Occipital lobe (tissue), 2 donors: ENCODE data around the gene RBM4B. TPM values are rescaled to one million over a fixed set of nuclear protein-coding genes. Genes with fewer than 3 reads are reported as not detected.
"Not testable (repeated sequence)": the region's sequence is repeated elsewhere in the genome, so short reads cannot be mapped to it uniquely, and the experiment has no call there.

Experiments
- DNase-seq: peaks from one replicate; lab custom pipeline; 2025; lab: John Stamatoyannopoulos, UW
- total RNA-seq: library from RNA; depleted of rRNA; stranded (reverse); fragments of >200 nt; gene quantifications from one replicate; pipeline ENCODE4 v1.2.3, GENCODE V29; 2014

RBM4B gene, protein sequence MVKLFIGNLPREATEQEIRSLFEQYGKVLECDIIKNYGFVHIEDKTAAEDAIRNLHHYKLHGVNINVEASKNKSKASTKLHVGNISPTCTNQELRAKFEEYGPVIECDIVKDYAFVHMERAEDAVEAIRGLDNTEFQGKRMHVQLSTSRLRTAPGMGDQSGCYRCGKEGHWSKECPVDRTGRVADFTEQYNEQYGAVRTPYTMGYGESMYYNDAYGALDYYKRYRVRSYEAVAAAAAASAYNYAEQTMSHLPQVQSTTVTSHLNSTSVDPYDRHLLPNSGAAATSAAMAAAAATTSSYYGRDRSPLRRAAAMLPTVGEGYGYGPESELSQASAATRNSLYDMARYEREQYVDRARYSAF
- 94.5 TPM for total RNA-seq

DNA sequence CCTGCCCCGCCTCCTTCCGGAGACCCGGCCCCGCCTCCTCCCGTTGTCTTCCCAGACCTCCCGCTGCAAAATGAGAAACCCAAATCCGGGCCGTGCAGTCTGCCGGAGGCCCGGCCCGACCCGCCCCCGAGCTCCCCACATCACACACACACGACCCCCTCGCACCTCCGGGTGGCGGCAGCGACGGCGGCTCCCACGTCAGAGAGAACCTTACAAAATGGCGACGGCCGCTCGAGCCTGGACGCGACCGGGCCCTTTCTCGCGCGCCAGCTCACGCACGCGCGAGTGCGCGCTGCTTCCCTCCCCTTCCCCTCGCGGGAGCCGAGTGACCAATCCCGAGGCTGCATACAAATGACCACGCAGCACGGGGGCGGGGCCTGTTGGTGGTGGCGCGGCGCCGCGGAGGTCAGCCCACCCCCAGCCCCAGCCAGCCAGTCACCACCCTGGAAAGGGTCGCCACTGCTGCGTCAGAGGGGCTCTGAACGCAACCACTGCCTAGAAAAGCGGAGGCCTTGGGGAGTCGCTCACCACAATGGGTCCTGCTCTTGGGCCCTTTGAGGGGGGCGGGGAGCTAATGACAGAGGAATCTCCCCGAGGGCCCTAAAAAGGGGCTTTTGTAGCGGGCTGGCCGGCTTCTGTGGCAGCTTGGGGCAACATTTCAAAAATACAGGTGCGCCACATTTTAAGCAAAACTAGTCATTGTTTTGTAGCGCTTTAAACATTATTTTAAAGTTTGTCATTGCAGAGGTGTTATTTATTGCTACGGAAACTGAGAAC lies at the start of gene RBM4B:
Gene RBM4B, minus strand, starts transcription at position 289 of the 777 bp plus-strand sequence. CDS start 808 bp downstream, outside the sequence.
- DNase-seq, result peak; percentile 94

DNA sequence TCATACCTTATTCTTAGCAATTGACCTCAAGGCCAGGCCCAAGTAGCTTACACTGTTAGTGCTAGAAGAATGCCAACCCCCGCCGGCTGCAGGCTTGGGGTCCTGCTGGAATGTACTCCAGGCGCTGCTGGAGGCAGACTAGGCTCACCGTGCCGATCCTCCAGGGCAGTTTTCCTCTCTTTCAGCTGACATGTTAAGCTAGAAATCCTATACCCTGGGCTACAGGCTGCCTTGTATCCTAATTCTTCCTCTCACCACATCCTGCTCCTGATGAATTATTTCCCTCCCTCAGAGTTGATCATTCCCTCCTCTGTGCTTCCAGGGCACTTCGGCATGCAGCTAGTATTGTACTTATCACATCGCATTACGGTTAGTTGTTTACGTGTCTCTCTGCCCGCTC lies 48.0 kb upstream of the RBM4B start:
- no peak for DNase-seq

DNA sequence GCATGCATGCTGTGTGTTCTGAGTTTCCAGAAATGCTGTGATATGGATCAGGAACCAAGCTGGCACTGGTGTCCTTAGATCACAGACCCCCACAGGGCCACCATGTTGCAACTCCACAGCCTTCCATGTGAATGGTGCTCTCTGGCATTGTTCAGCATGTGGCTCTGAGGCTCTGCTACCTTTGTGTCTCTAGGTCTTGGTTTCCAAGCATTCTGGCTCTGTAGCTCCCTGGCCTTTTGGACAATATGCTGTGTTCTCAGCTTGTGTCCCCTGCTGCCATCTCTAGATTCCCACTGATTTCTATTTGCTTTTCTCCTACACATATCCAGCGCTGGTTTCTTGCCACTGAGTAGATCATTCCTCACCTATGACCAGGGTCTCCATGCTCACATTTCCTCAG lies 47.4 kb upstream of the RBM4B start:
- no peak for DNase-seq

DNA sequence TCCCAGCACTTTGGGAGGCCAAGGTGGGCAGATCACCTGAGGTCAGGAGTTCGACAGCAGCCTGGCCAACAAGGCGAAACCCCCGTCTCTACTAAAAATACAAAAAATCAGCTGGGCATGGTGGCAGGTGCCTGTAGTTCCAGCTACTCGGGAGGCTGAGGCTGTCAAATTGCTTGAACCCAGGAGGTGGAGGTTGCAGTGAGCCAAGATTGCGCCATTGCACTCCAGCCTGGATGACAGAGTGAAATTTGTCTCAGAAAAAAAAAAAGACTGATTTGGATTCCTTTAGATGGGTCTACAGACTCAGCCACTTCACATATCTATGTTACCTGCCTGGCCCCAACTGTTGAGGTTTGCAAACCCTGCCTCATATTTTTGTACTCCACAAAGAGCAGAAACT lies 46.5 kb upstream of the RBM4B start:
- not testable (repeated sequence) for DNase-seq

DNA sequence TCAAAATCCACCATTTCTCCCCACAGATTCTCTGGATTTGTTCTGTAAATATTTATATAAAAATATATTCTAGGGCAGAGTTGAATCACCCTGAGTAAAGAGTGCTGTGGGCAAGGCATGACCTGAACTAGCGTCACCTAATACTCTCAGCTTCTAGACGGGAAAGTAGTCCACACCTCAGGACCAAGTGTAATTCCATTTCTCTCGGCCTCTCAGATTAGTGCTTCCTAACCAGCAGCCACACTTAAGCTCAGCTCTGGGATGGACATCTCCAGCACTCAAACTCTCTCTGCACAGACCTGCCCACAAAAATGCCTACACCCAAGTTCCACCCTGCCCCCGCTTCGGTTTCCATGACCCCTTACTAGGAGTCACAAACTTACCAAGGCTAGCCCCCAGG lies 46.0 kb upstream of the RBM4B start:
- DNase-seq, result no peak

DNA sequence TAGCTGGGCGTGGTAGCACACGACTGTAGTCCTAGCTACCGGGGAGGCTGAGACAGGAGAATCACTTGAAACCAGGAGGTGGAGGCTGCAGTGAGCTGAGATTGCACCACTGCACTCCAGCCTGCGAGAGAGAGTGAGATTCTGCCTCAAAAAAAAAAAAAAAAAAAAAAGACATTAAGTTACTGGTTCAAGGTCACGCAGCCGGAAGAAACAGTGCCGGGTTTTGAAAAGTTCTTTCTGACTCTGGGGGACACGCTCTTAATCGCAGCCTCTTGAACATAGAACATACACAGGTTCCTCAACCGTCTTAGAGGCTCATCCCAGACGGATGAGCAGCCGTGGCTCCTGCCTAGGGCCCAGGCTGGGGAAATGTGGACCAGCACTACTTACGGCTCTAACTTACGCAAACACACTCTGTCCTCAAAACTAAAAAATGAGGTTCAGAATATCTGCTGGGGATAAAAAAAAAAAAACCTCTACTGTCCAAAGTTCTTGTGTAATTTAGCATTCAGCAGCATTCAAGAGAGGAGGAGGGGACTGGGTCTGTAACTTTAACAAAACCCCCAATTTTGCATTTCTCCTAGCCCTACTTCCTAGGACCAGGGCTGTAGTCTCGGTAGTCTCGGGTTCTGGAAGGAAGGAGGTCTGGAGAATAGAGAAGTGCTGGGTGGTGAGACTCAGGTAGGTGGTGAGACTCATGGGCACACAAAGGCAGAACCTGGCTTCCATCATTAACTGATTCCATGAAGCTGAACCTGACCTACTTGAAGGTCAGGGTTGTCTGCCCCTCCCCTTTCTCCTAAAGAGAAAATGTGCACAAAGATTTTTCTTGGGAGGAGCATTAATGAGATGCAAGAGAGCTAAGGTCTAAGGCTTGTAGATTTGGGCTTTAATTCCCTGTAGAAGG lies 45.3 kb upstream of the RBM4B start:
- DNase-seq, result no peak

DNA sequence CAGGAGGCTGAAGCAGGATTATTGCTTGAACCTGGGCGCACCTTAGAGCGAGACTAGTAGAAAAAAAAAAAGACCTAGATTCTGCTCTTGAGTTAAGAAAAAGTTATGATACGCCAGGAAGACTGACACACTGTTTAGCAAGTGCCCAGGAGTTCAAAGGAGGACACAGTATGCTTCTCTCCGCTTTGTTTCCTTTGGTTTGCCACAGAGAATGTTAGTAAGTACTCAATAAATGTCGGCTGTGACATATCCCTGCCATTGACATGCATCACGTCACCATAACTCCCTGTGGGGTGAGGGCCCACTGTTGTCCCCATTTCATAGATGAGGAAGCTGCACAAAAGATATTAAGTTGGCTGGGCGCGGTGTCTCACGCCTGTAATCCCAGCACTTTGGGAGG lies 44.3 kb upstream of the RBM4B start:
- no peak for DNase-seq

DNA sequence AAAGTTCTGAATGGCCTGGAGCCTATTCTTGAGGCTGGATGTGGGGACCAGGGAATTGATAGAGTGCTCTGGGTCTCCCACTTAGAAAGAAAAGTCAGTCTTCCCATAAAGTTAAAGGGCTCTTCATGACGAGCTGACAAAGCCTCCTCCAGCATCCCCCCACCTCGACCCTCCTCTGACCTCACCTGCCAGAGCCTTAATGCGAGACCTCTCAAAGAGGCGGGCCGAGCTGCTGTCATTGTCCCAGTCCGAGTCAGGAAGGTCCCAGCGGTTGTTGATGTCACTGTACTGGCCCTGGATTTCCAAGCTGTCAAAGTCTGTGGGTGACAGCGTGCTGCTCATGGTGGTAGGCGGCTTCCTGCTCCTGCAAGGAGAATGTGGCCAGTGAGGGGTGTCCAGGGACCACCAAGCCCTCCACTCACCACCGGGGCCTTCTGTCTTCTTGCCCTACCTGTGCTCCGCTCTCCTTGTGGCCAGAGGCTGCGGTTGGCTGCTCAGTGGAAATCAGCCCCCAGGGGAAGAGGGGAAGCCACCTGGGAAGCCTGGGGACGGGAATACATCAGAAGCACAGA lies 43.3 kb upstream of the RBM4B start:
- no peak for DNase-seq

DNA sequence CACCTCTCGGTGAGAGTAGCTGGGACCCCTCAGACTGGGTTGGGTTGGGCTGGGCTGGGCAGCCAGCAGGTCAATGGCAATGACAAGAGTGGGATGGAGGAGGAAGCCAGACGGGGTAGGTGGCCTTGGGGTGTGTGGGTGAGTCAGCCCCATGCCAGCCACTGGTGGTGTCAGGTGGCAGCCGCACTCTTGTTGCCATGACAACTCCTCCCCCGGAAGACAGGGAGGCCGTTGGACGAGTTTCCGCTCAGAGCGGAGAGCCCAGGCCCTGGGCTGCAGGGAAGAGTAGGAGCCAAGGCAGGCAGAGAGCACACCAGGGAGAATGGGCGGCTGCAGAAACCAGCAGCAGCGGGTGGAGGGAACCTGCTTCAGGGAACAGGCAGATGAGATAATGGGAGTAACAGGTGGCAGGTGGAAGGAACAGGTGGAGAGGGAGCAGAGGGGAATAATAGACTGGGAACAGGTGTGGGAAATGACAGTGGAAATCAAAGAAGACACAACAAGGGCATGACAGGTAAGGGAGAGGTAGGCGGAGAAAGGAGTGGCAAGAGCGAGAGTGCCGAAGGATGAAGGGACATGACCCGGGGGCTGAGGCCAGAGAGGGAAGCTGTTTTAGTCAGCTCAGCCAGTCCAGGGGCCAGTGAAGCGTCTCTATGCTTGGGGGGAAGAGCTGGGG lies 42.7 kb upstream of the RBM4B start:
- peak; percentile 73 for DNase-seq

DNA sequence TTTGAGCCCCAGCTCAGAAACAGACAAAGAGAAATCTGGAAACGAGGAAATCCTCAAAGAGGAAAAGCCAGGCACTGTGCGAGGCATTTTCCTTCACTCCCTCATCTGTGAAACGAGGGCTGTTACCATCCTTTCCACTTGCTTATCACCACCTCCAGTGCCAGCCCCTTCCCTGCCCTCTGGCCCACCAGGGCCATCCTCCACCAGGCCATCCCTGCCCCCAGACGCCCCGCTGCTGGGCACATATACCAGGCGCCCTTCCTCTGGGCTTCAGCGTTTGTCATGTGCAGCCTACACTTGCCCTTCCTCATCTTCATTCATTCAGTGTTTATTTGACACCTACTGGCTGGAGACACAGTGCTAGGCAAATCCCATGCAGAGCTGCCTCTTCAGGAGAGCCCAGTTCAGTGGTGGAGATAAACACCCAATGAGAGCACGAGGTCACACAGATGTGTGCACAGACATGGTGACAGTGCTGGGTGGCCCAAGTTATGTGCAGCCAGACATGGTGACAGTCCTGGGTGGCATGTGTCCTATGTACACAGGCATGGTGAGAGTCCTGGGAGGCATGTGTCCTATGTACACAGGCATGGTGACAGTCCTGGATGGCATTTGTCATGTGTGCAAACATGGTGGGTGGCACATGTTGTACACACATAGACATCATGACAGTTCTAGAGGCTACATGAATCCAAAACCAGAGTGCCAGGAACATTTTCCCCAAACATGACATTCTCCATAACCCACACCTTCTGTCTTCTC lies 41.6 kb upstream of the RBM4B start:
- DNase-seq, result no peak

DNA sequence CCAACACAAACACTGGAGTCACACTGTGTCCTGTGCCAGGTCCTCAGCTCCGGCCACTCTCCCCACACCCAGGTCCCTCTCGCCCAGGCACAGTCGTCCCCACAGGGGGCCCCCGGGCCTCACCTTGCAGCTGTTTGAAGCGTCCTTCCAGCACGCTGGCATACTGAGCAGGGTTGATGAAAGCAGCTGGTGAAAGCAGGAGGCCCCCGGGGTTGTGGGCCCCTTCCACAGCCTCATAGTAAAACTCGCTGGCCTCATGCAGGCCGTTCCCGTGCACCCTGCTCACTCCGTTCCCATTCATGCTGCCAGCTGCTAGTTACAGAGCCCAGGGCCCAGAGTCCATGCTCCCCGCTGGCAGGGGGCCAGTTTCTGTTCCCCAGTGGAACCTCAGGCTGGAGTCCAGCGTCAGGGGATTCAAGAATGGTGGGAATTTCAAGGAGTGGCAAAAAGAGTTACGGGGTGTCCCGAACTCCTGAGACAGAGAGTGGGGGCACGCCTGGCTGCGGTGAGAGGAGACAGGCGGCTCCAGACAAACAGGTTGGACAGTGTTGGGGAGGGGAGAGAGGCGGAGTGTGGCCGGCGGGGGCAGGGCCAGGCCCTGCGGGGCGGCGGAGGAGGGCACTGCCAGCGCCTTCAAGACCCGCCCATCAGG lies 40.8 kb upstream of the RBM4B start:
- DNase-seq, result no peak

DNA sequence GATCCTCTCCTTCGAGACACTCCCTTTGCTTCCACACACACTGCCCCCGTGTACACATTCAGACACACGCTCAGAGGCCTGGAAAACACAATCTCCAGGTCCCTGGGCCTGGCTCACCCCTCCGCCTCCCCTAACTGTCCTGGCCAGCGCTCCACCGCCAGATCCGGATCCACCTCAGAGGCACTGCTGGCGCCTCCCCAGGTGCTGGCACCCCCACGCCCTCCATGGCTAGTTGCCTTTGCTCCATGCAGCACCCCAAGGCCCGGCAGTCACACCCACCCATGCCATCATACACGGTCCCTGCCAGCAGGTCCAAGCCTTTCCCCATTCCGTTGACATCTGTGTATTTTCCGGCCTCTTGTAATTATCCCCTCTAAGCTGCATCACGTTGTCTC lies 40.2 kb upstream of the RBM4B start:
- DNase-seq, result no peak

DNA sequence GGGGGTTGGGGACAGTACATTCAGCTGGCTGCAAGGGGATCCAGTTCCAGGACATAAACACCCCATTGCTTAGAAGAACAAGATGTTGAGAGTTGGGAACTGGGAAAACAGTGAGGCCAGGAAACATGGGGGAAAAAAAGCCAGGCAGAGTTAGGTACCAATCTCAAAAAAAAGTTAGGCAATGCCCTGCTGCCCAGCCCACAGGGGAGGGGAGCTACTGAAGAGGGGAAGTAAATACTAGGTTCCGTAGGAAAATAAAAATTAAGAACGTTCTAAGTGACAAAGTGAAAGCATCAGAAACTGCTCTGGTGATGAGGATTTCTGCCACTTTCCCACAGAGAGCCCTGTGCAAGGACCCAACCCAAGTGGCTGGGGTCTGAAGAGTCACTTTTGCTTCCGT lies 39.3 kb upstream of the RBM4B start:
- no peak for DNase-seq

DNA sequence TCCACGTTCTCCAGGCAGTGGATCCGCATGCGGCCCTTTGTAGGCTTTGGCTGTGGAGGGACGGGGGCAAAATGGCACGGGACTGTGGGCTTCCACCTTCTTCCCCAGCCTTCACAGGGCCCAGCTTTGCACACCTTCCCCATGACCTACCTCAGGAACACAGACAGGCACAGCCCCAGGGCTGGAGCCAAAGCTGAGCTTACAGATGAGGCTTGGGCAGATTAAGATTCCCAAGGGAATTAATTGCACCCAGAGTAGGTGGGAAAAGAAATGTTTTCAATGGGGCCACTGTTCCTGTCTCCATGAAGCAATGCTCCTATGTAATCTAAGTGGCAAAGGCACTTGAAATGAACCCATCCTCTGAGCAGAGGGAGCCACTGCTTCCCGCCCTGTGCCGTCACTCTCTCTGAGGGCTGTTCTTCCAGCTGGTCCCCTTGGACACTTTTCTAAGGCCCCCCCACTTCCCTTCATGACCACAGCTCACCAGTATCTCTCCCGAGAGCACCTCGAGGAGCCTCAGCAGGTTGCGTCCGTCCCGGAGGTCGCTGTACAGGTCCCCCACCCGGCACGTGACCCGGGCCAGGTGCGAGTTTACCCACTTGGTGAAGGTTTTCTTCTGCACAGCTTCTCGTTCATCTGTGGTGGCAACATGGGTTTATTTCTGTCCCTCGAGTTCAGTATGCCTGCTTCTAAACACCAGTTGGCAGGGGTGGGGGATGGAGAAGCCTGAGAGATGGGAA lies 37.8 kb upstream of the RBM4B start:
- DNase-seq, result no peak

DNA sequence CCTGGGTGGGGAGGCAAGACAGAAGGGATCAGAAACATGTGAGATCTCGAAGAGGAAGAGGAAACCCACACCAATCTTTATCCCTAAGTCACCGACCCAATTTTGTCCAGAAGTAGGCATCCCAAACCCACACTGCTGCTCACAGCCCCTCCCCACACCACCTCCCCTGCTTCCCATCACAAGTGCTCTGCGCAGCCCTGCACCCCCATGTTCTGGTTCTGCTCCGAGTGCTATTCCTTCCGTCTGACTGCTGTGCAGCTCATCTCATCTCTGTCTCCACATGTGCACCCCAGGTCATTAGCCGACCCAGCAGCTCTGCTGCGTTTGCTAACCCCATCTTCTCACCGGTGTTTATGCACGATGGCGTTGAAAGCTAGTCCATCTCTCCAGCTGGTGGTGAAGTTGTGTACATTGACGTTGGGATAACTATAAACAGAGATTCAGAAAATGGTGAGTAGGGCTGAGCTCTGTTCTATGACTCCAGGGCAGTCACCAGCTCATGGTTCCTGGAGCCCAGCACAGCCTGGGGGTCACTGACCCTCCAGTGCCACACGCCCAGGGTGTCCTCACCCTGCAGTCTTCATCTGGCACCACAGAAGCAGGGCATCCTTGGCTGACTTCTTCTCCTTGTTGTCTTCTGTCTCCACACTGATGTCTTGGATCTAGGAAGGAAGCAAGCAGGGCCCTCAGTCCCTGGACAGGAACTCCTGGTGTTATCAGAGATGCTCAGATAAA lies 36.2 kb upstream of the RBM4B start:
- no peak for DNase-seq

DNA sequence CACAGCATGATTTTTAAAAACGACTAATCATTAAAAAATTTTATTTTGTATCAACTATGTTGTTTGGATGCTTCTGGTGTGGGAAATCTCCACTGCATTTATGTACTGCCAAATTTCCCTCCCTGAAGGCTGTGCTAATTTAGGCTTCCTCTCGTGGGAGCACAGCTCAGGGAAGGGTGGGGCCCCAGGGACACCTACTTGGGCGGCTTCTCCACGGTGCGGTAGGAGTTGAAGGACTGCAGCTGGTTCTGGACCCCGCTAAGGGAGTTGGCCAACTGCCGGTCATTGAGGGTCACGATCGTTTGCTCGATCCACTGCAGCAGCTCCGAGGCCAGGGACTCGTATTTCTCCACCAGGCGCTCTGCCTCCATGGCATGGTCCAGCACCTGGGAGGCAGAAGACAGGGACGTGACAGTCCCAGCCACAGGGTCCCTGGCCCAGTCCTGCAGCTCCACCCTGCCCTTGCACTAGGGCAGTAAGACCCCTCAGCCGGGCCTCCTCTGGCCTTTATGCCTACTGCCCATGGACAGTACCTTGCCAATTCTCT lies 32.8 kb upstream of the RBM4B start:
- no peak for DNase-seq

DNA sequence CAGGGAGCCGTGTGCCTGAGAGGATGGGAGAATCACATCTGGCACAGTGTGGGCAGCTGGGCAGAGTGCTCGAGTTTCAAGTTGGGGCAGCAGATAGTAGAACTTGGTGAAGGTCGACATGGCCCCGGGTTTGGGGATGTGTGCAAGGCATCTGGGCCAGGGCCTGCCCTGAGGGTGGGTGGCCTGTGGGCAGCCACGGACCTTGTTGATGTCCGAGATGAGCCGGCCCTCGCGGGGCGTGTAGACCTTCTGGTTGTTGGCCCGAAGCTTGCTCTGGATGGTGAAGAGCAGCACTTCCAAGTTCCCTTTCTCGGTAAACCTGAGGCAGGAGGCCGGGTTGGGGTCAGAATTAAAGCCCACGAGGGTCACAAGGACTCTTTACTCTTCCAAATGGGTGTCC lies 31.0 kb upstream of the RBM4B start:
- no peak for DNase-seq

DNA sequence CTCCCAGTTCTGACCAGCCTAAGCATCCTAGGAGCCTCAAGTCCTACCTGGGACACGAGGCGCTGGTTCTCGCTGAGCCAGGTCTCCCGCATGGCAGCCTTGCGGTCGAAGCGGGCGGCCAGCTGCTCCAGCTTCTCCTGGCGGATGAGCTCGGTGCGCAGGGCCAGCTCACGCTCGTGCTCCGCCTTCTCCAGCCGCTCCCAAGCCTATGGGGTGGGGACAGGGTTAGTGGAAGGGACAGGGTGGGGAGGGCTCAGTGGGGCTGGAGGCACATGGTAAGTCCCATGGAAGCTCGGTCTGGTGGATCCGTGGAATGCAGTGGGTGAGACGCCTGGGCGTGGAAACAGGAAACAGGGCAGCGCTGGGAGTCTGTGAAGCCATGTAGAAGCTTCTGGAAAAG lies 30.4 kb upstream of the RBM4B start:
- no peak for DNase-seq
